Sigmoid colon (tissue), 7 donors: ENCODE results near the gene ZC3H8. TPM values are rescaled to one million over a fixed set of nuclear protein-coding genes. Genes with fewer than 3 reads are reported as not detected.

Experiments
- DNase-seq: peaks from one replicate; pipeline ENCODE4 v3.0.0-alpha.2; 2019
- H3K27ac ChIP-seq, 4 donors: fragments of 200-600 bp; sonication (generic); one replicate each; pipeline ENCODE4 v1.5.1; 2016 to 2019; ENCODE audit warnings: mild to moderate bottlenecking in 1 of 4
- H3K27me3 ChIP-seq, 3 donors: fragments of 200-600 bp; sonication (generic); one replicate each; pipeline ENCODE4 v1.5.1; 2019; ENCODE audit warnings: mild to moderate bottlenecking in 1 of 3
- H3K36me3 ChIP-seq, 4 donors: fragments of 200-600 bp; sonication (generic); one replicate each; pipeline ENCODE4 v1.5.1; 2016 to 2019
- H3K4me1 ChIP-seq, 4 donors: fragments of 200-600 bp; sonication (generic); one replicate each; pipeline ENCODE4 v1.5.1; 2017 to 2019
- H3K4me3 ChIP-seq, 4 donors: fragments of 200-600 bp; sonication (generic); one replicate each; pipeline ENCODE4 v1.5.1; 2017 to 2019; ENCODE audit warnings: mild to moderate bottlenecking in 2 of 4, moderate library complexity in 1 of 4
- H3K9me3 ChIP-seq, 4 donors: fragments of 200-600 bp in 3 of 4; sonication (generic) in 3 of 4; one replicate each; pipeline versions ENCODE4 v1.5.1 to v1.6.1; 2013 to 2019
- CTCF ChIP-seq, 4 experiments: fragments of 450-650 bp in 3 of 4; fragments of 200-600 bp in 1 of 4; IDR thresholded peaks; one replicate each; pipeline ENCODE4 v1.5.1; 2016 to 2019; ENCODE audit warnings: antibody characterized with exemption in 4 of 4, mild to moderate bottlenecking in 3 of 4, moderate library complexity in 2 of 4
- EP300 ChIP-seq, 4 donors: sonication (generic); formaldehyde crosslinking; IDR thresholded peaks; one replicate each; pipeline ENCODE4 v1.6.1; 2017; ENCODE audit warnings: antibody characterized with exemption in 4 of 4
- POLR2A ChIP-seq, 2 donors: fragments of 450-650 bp; IDR thresholded peaks; one replicate each; pipeline ENCODE4 v1.6.1; 2016; ENCODE audit warnings: antibody characterized with exemption in 2 of 2, mild to moderate bottlenecking in 2 of 2, moderate library complexity in 2 of 2
- POLR2AphosphoS5 ChIP-seq, 4 donors: sonication (generic); formaldehyde crosslinking; IDR thresholded peaks; one replicate each; pipeline ENCODE4 v1.6.1; 2017; ENCODE audit warnings: antibody characterized with exemption in 4 of 4
- WGBS, 2 donors: extraction: QIAGEN DNeasy Blood & Tissue Kit; methylation state at CpG; one replicate each; pipeline ENCODE4 v1.1.7; 2013; 5-methylcytosine and 5-hydroxymethylcytosine counted together
- intact Hi-C: fragments of 100-400 bp; cut with DNase I; formaldehyde crosslinking; loops from one replicate; pipeline ENCODE4 v1.15.1; 2023
- polyA plus RNA-seq, 3 donors: library from polyadenylated mRNA; stranded (reverse); fragments of 200-250 nt; gene quantifications; one replicate each; pipeline ENCODE4 v1.2.3, GENCODE V29; 2013
- total RNA-seq, 4 donors: library from RNA; depleted of rRNA; stranded (reverse); fragments of >200 nt; gene quantifications; one replicate each; pipeline ENCODE4 v1.1.0, GENCODE V29; 2016
- donor health status: healthy with polysubstance abuse.
- donor health status: Bipolar disorder and iron deficiency.
- donor health status: healthy.

The ZC3H8 gene
- total and polyA plus RNA-seq, 7 donors = 2.7 to 22.2 (median 9.4) TPM

- DNase-seq = no peak
- Histone ChIP-seq H3K4me1 (peaks cover 0 to 15% (median 6%) of the 10 kb centered on the region in 4 donors), H3K9me3 (no peaks in the 10 kb centered on the region), H3K27ac (peak overlapping the region in 3 of 4 donors; percentile 99 to 100 (median 99)), H3K36me3 (no peaks in the 10 kb centered on the region), H3K4me3 (no peak overlapping the region), H3K27me3 (no peaks in the 10 kb centered on the region)
- WGBS, 2 donors = 86 to 95% methylated on average over 5 of the region's 5 CpGs
- intact Hi-C loops = loop anchor here (5.0 kb wide), 2 partner anchors 370 to 380 kb away; partner anchors contain the start of genes MERTK and SLC20A1
- TF ChIP-seq POLR2AphosphoS5 (IDR thresholded peaks at IDR 0.05) (no peak), POLR2A (IDR thresholded peaks at IDR 0.05) (no peak), EP300 (IDR thresholded peaks at IDR 0.05) (no peak), CTCF (IDR thresholded peaks at IDR 0.05) (no peak)
These were observed 22.9 kb upstream of the ZC3H8 start for GRCh38 chr2:112277596-112278220.

GRCh38 chr2:112276954-112277353 lies 22.1 kb upstream of the ZC3H8 start:
- Histone ChIP-seq H3K27ac (peak overlapping the region in 3 of 4 donors; percentile 99 to 100 (median 99)), H3K4me1 (peaks cover 0 to 14% (median 6%) of the 10 kb centered on the region in 4 donors), H3K9me3 (no peaks in the 10 kb centered on the region), H3K27me3 (no peaks in the 10 kb centered on the region), H3K36me3 (no peaks in the 10 kb centered on the region), H3K4me3 (peak overlapping the region in 1 of 4 donors; percentile 68)
- DNase-seq = no peak
- 47 to 69% methylated on average over 5 of the region's 5 CpGs for WGBS, 2 donors
- intact Hi-C loops = loop anchor here (5.0 kb wide), 2 partner anchors 370 to 380 kb away; partner anchors contain the start of genes MERTK and SLC20A1
- no peak for TF ChIP-seq POLR2A (IDR thresholded peaks at IDR 0.05)
- no peak for TF ChIP-seq CTCF (IDR thresholded peaks at IDR 0.05)
- TF ChIP-seq EP300 (IDR thresholded peaks at IDR 0.05) = no peak
- TF ChIP-seq POLR2AphosphoS5 (IDR thresholded peaks at IDR 0.05) = no peak

GRCh38 chr2:112275887-112276773 lies 21.3 kb upstream of the ZC3H8 start:
- Histone ChIP-seq H3K27me3 (no peaks in the 10 kb centered on the region), H3K27ac (peak overlapping the region; percentile 95 to 100 (median 99)), H3K9me3 (no peaks in the 10 kb centered on the region), H3K36me3 (no peaks in the 10 kb centered on the region), H3K4me1 (peaks cover 0 to 14% (median 6%) of the 10 kb centered on the region in 4 donors), H3K4me3 (peak overlapping the region; percentile 68 to 97 (median 89))
- no peak for TF ChIP-seq CTCF (IDR thresholded peaks at IDR 0.05)
- TF ChIP-seq POLR2AphosphoS5 (IDR thresholded peaks at IDR 0.05) = peak; percentile 83 to 89 (median 88)
- peak in 1 of 2 donors; percentile 68 for TF ChIP-seq POLR2A (IDR thresholded peaks at IDR 0.05)
- WGBS, 2 donors = 1% methylated on average over 66 of the region's 66 CpGs
- intact Hi-C loops = loop anchor here (1.0 to 5.0 kb wide), 4 partner anchors 21 to 379 kb away; partner anchors contain the start of genes MERTK, SLC20A1, TMEM87B and ZC3H8
- peak; percentile 95 for DNase-seq

GRCh38 chr2:112275311-112275886 lies 20.6 kb upstream of the ZC3H8 start, which contains the start of gene ZC3H6:
Gene ZC3H6 (plus strand): TSS chr2:112275597. CDS start chr2:112275995, 398 bp downstream.
- peak within 1 kb of the TSS; percentile 95 to 100 (median 99) for H3K27ac ChIP-seq
- DNase-seq = peak; percentile 99
- intact Hi-C loops = loop anchor here (1.0 to 5.0 kb wide), 4 partner anchors 20 to 378 kb away; partner anchors contain the start of genes MERTK, SLC20A1, TMEM87B and ZC3H8
- no peaks in the 10 kb centered on the region for H3K36me3 ChIP-seq
- no peaks in the 10 kb centered on the region for H3K27me3 ChIP-seq
- peak within 1 kb of the TSS; percentile 68 to 97 (median 89) for H3K4me3 ChIP-seq
- H3K9me3 ChIP-seq = no peaks in the 10 kb centered on the region
- peaks cover 0 to 14% (median 6%) of the 10 kb centered on the region in 4 donors for H3K4me1 ChIP-seq
- whole genome bisulfite sequencing, 2 donors = 0 to 1% methylated on average over 60 of the region's 60 CpGs
- TF ChIP-seq EP300 (IDR thresholded peaks at IDR 0.05) (peak in 1 of 4 donors; percentile 13), POLR2AphosphoS5 (IDR thresholded peaks at IDR 0.05) (peak; percentile 96 to 98 (median 98)), POLR2A (IDR thresholded peaks at IDR 0.05) (peak; percentile 91 to 94), CTCF (IDR thresholded peaks at IDR 0.05) (peak in 1 of 4 experiments; percentile 36)
